Measurements from ENCODE around the gene KLHL1.
"Not testable (repeated sequence)": the region's sequence is repeated elsewhere in the genome, so short reads cannot be mapped to it uniquely, and the experiment has no call there.

Gene KLHL1, protein sequence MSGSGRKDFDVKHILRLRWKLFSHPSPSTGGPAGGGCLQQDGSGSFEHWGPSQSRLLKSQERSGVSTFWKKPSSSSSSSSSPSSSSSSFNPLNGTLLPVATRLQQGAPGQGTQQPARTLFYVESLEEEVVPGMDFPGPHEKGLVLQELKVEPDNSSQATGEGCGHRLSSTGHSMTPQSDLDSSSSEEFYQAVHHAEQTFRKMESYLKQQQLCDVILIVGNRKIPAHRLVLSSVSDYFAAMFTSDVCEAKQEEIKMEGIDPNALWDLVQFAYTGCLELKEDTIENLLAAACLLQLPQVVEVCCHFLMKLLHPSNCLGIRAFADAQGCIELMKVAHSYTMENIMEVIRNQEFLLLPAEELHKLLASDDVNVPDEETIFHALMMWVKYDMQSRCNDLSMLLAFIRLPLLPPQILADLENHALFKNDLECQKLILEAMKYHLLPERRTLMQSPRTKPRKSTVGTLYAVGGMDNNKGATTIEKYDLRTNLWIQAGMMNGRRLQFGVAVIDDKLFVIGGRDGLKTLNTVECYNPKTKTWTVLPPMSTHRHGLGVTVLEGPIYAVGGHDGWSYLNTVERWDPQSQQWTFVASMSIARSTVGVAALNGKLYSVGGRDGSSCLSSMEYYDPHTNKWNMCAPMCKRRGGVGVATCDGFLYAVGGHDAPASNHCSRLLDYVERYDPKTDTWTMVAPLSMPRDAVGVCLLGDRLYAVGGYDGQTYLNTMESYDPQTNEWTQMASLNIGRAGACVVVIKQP

DNA sequence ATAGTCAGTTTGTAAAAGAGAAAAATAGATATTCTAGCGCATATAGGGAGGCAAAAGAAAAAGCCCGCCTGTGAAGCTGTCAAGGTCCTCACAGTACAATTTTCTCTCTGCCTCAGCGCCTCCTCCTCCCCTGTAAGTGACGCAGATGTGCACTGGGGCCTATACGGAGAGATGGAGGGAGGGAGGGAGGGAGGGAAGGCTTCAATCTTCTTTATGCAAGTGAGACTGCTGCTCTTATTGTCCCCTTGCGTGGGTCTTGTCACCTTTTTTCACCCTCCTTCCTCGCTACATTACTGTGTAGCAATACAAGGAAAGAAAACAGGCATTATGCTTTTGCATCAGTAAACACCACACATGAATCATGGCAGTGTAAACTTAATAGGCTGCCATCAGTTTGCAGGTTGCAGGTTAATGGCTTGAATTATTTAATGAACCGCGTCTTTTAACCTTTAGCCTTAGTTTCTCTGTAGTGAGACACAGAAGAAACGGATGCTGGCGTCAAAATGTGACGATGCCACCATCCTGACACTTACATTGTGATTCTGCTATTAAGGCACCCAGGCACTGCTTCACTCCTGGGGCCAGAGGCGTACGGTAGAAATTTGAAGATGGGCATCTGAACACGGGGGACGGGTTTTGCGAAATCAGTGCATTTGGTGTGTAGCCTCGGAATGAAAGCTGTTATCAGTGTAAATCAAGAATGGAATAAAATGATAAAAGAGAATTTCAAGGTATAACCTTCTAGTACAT lies at the start of gene KLHL1:
TSS of gene KLHL1 (minus strand) at position 97 of the 750 bp plus-strand sequence. CDS start 753 bp downstream, outside the sequence.
- no peak for DNase-seq

DNA sequence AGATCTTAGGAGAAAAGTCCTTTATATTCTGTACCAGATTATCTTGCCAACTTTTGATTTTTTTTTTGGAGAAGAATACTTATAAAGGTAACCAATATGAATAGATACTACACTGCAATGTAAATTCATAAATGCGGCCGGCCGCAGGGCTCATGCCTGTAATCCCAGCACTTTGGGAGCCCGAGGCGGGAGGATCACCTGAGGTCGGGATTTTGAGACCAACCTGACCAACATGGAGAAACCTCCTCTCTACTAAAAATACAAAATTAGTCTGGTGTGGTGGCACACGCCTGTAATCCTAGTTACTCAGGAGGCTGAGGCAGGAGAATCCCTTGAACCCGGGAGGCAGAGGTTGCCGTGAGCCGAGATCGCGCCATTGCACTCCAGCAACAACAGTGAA lies 34.4 kb upstream of the KLHL1 start:
- not testable (repeated sequence) for DNase-seq

DNA sequence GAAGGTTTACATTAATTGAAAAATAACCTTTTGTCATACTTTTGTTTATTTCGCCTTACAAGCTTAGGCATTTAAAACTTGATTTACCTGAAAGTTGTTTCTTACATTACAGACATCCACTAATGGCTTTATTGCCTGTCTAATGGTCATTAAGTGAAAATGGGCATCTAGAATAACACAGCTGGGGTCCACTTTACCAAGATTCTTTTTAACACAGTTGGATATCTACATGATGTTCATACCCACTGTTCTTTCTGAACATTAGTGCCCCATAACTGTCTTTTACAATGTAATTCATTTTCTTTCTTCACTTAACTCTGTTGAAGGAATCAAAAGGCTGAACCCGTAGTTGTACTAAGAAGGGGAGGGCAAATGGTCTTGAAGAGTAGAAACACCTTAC lies 19.8 kb upstream of the KLHL1 start:
- DNase-seq, result no peak

DNA sequence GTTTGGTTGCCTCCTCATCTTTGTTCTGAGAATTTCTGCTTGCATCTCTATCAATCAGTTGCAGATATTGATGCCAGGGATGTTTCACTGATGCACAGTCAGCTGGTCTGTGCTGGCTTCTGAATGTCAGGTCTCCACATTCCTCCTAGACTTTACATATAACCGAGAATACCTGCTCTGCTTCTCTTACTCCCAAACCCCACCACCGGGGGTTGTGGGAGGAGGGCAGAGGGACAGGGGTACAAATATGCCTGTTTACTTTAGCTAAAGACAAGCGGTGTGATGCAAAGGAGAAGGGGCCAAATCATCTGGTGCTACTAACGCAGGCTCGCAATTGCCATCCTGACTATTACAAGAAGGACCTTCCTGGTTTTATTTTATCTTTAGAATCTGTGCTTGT lies 17.4 kb upstream of the KLHL1 start:
- DNase-seq, result no peak

DNA sequence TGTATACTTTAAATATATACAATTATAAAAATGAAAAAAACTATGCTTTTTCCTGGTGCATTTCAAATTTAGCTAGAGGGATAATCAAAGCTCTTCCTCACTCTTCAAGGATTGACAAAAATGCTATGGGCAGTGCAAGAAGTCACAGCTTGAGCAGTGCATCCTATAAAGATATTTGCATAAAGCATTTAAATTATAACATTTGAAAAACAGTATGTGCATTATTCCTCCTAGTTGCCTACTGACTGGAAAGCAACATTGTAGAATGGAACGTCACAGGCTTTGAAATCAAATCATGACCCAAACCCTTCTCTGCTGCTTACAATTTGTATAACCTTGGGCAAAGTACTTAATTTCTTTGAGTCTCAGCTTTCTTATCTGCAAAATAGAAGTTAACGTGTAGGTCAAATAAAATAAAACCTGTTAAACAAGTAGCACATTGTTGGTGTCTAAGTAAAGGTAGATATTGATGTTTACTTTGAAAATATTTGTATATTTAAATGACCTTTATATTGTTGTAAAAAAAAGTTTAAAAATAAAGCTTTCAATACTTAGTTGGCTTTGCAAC lies 9.2 kb upstream of the KLHL1 start:
- DNase-seq, result no peak

DNA sequence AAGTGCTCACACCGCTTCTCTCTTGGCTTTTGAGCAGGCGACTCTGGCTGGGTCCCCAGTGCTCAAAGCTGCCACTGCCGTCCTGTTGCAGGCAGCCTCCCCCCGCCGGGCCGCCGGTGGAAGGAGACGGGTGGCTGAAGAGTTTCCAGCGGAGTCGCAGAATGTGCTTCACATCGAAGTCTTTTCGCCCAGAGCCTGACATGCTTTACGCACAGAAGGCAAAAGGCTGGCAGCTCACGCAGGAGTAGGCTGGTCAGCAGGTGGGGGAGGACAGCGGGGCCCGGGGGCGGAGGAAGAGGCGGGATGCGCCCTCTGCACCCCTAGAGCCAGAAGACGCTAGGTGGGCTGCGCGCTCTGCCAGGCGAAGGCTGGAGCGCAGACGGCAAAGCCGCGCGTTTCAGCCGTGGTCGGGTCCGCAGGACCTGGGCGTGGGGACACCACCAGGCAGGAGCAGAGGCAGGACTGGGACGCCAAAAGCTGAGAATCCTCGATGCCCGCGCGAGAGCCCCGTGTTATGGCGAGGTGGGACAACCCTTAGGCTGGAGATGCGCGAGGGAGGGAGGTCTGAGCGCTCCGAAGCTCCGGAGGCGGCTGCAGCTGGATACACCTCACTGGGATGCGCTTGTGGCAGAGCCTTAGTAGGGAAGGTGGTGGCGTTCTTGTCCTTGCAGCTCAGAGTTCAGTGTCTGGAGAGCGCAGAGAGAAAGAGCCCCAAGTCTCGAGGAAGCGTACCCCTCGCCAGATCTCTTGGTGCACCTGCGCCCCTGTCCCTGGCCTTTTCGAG lies 562 bp downstream of the KLHL1 start, which contains the start of gene ATXN8OS:
TSS of gene ATXN8OS (plus strand) at position 329 of the 784 bp plus-strand sequence.
- no peak for DNase-seq

DNA sequence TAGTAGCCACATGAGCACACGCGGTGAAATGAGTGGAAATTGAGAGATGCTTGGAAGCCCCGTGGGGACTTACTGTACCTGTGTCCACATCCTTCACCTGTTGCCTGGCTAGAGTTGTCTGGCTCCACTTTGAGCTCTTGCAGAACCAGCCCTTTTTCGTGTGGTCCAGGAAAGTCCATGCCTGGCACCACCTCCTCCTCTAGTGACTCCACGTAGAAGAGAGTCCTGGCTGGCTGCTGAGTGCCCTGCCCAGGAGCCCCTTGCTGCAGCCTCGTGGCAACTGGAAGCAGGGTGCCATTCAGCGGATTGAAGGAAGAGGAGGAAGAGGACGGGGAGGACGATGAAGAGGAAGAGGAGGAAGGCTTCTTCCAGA lies 1.1 kb downstream of the KLHL1 start:
- DNase-seq, result no peak

DNA sequence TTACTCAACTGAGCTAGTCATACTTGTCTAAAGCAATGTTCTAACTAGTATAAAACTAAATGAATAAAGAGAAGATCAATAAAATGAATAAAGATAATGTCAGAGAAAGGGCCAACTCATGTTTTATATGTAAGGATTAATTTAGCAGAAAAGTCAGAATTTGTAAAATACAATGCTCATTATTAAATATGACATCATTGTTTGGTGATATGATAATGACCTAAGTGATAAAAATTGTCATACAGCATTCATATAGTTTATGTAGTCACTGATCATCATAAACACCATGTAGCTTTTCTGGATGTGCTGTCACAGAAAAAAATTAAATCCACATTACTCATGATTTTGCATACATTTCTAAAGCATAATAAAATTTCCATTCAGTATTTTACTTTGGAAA lies 3.8 kb downstream of the KLHL1 start:
- DNase-seq, result no peak

DNA sequence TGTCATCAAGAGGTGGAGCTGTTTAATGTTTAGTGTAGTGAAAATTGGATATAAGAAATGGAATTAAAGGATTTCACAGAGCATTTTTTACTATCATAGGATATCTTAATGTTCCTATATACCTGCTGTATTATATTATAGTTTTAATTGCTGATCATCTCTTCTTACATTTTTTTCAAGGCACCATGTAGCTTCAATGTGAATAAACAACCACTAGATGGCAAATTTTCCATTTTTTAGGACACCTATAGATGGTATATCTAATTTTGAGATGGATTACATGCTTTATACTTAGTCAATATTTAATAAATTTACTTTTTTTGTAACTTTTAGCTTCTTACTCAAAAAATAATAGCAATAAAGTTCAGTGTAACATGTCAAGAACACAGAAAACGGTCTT lies 9.6 kb downstream of the KLHL1 start:
- DNase-seq, result no peak

DNA sequence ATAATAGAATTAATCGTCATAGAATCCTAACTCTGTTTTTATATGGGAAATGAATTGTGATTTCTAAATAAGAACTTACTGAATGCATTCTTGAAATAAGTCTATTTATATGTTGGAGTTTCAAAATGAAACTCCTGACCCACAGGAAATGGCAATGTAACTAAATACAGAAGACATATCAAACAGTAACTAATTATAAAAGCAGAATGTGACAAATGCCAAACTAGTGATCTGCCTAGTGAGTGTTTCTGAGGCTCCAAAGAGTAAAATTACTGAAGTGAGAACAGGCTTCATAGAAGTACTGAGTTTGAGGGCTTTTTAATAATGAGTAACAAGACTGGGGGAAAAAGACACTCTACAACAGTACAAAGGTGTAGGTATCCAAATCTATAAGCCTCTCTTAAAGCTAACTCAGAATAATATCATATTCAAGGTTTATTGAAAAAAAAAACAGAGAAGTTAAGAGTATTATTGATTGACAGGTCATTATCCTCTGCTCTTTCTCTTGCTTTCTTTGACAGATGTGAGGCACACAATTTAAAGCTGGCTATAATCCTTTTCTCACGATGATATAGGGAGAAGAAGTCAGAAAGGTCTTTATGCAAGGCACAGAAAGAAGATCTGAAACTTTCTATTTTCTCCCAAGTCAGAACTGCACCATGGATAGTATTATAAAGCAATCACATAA lies 18.1 kb downstream of the KLHL1 start:
- DNase-seq, result no peak

DNA sequence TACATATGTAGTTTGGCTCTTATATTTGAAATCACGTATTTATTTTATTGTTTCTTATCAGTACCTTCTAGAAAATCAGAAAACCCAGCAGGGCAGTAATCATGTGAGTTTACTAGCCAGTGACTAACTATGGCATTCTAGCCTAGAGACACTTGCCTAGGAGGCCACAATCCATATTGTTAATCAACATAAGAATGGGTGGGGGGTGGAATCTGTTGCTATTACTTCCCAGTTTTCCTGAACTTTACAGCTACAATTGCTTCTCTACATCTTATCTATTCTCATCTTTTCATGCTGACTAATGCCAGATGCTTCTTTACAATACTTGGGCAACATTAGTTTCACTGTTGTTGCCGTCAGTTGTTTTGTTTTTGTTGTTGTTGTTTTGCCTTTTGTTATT lies 19.3 kb downstream of the KLHL1 start:
- DNase-seq, result no peak

DNA sequence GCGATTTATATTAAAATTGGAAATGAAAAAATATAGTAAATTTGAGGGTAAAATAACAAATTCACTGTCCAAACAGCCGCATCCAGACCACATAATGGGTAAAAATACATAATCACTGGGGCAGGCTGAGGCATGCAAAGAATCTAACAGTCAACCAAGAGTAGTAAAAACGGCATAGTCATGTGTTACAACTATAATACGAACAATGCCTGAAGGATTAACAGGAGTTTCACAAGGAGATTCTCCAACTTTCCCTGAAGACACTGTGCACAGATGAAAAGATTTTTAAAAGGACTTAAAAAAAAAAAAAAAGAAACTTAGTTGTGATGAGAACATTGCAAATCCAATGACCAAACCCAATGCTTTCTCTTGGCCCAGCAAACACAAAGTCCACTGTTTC lies 21.0 kb downstream of the KLHL1 start:
- no peak for DNase-seq

DNA sequence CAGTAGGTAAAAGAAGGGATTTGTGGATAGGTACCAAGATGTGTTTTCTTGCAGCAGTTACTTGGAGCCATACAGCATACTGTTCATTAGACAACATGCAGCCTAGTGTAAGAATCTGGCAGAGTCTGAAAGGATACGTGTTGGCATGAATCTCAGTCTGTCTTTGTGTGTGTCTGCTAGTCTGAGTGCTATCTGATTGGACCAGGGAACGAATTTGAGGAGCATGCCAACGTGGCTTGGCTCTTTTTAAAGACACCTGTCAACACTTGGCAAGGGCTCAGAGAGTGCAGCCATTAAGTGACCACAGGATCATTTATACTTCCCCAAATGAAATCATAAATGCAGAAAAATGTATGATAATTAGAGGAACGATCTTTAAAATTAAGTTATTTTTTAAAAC lies 28.2 kb downstream of the KLHL1 start:
- DNase-seq, result no peak

DNA sequence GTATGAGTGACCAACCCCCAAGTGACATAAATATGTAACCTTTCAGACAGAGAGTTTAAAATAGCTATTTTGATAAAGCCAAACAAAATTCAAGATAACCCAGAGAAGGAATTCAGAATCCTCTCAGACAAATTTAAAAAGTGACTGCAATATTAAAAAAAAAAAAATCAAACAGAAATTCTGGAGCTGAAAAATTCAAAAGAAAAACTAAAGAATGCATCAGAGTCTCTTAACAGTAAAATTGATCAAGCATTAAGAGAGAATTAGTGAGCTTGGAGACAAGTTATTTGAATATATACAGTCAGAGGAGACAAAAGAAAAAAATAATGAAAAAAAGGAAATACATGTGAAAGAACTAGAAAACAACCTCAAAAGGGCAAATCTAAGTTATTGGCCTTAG lies 53.7 kb downstream of the KLHL1 start:
- DNase-seq, result no peak

DNA sequence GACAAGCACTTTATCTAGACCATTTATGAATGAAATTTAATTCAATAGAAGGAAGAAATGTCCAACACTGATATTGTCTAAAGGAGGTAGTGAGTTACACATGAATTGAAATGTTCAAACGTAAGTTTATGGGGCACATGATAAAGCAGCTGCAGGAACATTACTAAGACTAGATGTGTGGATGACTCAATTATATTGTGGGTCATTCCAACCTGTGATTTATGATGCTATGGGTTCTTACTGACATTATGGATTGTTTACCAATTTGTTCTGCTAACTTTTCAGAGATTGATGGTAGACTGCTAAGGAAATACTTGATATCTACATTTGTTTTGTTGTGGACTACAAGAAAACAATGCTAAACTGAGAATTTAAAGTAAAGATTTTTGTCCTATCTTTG lies 56.7 kb downstream of the KLHL1 start:
- DNase-seq, result no peak

DNA sequence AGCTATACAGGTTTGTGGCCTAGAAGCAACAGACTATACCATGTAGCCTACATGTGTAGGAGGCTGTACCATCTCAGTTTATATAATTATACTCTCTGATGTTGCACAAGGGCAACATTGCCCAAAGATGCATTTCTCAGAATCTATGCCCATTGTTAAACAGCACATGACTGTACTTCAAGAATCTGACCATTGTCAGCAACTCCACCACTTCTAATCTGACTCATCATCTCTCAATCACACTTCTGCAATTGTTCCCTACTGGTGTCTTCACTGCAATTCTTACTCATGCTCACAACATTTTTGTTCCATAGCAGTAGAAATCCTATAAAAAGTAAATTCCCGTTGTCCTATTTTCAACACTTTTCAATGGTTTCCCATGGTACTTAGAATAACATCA lies 64.6 kb downstream of the KLHL1 start:
- no peak for DNase-seq

DNA sequence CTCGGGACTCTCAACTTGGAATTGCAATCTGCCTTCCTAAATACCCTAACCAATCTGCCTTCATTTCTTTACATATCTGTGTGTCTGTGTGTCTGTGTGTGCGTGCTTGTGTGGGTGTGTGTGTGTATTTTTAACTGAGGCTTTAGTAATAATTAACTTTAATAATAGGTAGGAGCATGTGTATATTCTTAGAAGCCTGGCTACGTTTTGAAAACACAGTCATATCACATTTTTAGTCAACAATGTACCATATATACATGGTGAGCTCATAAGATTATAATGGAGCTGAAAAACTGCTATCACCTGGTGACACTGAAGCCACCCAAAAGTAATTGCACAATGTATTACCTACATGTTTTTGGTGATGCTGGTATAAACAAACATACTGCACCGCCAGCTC lies 66.1 kb downstream of the KLHL1 start:
- no peak for DNase-seq

DNA sequence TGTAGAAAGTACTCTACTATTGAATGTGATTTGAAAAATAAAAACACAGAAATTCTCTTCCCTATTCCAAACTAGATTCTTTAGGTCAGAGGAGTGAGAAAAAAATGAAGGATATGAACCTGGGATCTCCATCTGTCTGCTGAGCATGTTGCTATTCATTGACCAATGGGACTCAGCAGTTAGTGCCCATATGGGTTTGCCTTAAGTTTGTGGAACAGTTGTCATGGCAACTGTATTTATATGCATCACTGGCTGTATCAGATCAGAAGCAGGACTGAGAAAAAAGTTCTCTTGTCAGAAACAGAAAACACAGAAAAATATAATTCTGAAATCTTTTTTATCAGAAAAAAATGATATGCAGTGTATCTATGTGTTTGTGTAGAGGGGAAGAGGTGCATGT lies 74.0 kb downstream of the KLHL1 start:
- no peak for DNase-seq

DNA sequence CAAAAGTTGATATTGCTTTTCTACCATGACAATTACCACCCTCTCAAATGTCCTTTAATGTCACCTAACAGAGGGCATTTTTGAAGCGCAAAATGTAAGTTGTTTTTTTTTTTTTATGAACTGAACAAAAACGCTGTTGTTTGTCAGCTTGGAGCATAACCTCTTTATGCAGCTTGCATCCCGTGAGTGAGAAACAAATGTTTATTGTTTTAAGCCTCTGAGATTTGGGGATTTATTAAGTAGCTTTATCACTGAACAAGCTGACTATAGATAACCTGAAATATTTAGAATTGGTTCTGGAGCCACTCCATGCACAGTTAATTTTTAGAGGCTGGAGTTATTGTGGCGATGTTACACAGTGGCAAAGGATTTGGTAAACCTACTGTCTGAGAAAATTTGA lies 80.7 kb downstream of the KLHL1 start:
- DNase-seq, result no peak

DNA sequence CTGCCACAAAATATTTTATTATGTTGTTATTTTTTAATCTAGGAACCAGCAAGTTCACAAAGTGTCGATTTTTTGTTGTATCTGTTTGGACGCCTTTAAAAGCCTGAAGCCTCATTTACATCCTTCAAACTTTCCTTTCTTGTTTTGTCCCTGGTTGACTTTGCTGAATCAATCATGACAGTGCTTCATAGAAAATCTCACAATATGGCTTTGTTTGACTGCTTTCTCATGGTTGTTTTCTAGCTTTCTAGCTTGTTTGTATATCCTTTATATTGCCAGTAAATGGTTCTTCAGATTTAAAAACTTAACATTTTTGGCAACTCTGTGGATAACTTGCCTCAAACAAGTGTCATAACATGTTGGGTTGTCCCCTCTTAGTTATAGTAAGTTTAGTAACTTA lies 84.7 kb downstream of the KLHL1 start:
- DNase-seq, result no peak

DNA sequence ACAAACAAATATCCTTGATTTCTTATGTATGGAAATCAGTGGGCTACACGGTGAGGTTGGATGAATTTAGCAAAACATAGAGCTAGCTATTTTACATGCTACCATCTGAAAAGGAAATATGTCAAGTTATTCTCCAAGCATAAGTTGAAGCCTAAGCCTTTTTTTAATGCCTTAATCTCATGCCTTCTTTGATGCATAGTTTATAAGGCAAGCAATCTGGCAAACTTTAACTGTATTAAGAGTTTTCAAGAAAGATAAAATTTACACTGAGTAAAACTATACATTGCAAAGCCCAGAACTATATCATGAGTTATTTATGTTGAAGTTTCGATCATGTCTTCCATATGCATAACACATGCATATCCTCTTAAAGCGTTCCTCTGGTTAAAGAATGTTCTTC lies 85.6 kb downstream of the KLHL1 start:
- DNase-seq, result no peak

DNA sequence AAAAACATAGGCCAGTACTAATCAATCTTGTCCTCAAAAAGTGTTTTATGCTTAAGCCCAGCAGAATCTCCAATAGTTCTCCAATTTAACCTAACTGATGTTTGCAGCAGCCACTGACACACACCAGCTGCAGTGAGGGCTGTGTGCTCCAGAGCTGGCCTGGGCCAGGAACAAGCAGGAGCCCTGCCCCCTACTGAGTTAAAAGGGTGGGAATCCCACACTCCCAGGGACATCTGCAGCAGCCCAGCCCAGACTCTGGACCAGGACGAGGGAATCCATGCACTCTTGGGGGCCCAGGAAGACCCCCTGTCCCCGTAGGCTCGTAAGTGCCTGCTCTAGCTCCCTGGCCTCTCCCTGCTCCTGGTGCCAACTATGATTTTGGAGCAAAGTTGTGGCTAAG lies 92.1 kb downstream of the KLHL1 start:
- DNase-seq, result no peak

Measured in activated gamma-delta T cell treated with Interleukin-2 at 50 U/mL for 16 hours (primary cell).